GM23248 (cell line): ENCODE data around the gene LSP1.

Experiments
- EZH2 ChIP-seq: fragments of 200-600 bp; sonication (generic); IDR thresholded peaks from 2 replicates; pipeline ENCODE4 v1.6.1; 2018; ENCODE audit warnings: antibody characterized with exemption, mild to moderate bottlenecking; ENCODE audit not compliant: insufficient read depth, poor library complexity, severe bottlenecking
- EZH2phosphoT487 ChIP-seq: fragments of 200-600 bp; sonication (generic); IDR thresholded peaks from 2 replicates; pipeline ENCODE4 v1.6.1; 2018; ENCODE audit warnings: antibody characterized with exemption, moderate library complexity, mild to moderate bottlenecking, low read depth; ENCODE audit not compliant: insufficient read depth

- no peak for TF ChIP-seq EZH2
- TF ChIP-seq EZH2phosphoT487: no peak
Measured at GRCh38 chr11:1888347-1888753, 35.5 kb downstream of the LSP1 start.
